Neural crest cell (in vitro differentiated cells): ENCODE data around the gene LRP8. TPM values are rescaled to one million over a fixed set of nuclear protein-coding genes. Genes with fewer than 3 reads are reported as not detected.
A peak's percentile ranks its signal among the peaks of the same experiment; 100 is the strongest.

Experiments used
- DNase-seq: peaks from one replicate; pipeline ENCODE4 v3.0.0; 2021; ENCODE audit warnings: low read depth, mixed read lengths, low spot score
- H3K27ac Mint-ChIP-seq: one replicate; pipeline ENCODE4 v1.8.0; 2021; ENCODE audit warnings: mild to moderate bottlenecking, mixed read lengths; ENCODE audit not compliant: unreplicated experiment
- H3K27me3 Mint-ChIP-seq: 2 replicates; pipeline ENCODE4 v1.8.0; 2021; ENCODE audit warnings: low read depth, mild to moderate bottlenecking, mixed read lengths
- H3K36me3 Mint-ChIP-seq: 2 replicates; pipeline ENCODE4 v1.8.0; 2021; ENCODE audit warnings: low read depth, mild to moderate bottlenecking, mixed read lengths
- H3K4me1 Mint-ChIP-seq: 2 replicates; pipeline ENCODE4 v1.8.0; 2021; ENCODE audit warnings: mixed read lengths
- H3K4me3 Mint-ChIP-seq: one replicate; pipeline ENCODE4 v1.8.0; 2021; ENCODE audit warnings: mild to moderate bottlenecking, mixed read lengths
- H3K9me3 Mint-ChIP-seq: 2 replicates; pipeline ENCODE4 v1.8.0; 2021; ENCODE audit warnings: mixed read lengths
- CTCF ChIP-seq: fragments of 200-600 bp; sonication (generic); conservative IDR thresholded peaks from 2 replicates; pipeline ENCODE4 v1.5.0; 2021; ENCODE audit warnings: antibody characterized with exemption, mild to moderate bottlenecking
- total RNA-seq: library from RNA; stranded (reverse); gene quantifications from 2 replicates; pipeline ENCODE4 v1.2.1, GENCODE V29; 2021

LRP8 gene
- total RNA-seq, 1 donor from 2014 or later: 49.7 TPM

- peak; percentile 79 for DNase-seq
- Mint-ChIP-seq H3K27ac (peak overlapping the region; percentile 98), H3K27me3 (no peaks in the 10 kb centered on the region), H3K36me3 (peaks cover 4% of the 10 kb centered on the region), H3K4me1 (peaks cover 44% of the 10 kb centered on the region), H3K9me3 (no peaks in the 10 kb centered on the region), H3K4me3 (peak overlapping the region; percentile 99)
- TF ChIP-seq CTCF: no peak
These were observed 1.7 kb downstream of the LRP8 start for GRCh38 chr1:53326088-53326597.

- Mint-ChIP-seq H3K4me3 (peak overlapping the region; percentile 99), H3K4me1 (peaks cover 47% of the 10 kb centered on the region), H3K36me3 (peaks cover 4% of the 10 kb centered on the region), H3K9me3 (no peaks in the 10 kb centered on the region), H3K27ac (peak overlapping the region; percentile 98), H3K27me3 (no peaks in the 10 kb centered on the region)
- no peak for DNase-seq
- no peak for TF ChIP-seq CTCF
These were observed 2.4 kb downstream of the LRP8 start for GRCh38 chr1:53325326-53326087.

- DNase-seq: no peak
- peaks cover 4% of the 10 kb centered on the region for H3K36me3 Mint-ChIP-seq
- no peaks in the 10 kb centered on the region for H3K27me3 Mint-ChIP-seq
- H3K9me3 Mint-ChIP-seq: no peaks in the 10 kb centered on the region
- peak overlapping the region; percentile 83 for H3K27ac Mint-ChIP-seq
- peaks cover 47% of the 10 kb centered on the region for H3K4me1 Mint-ChIP-seq
- peak overlapping the region; percentile 99 for H3K4me3 Mint-ChIP-seq
- no peak for TF ChIP-seq CTCF
These were observed 3.1 kb downstream of the LRP8 start for GRCh38 chr1:53324728-53325297.

DNA sequence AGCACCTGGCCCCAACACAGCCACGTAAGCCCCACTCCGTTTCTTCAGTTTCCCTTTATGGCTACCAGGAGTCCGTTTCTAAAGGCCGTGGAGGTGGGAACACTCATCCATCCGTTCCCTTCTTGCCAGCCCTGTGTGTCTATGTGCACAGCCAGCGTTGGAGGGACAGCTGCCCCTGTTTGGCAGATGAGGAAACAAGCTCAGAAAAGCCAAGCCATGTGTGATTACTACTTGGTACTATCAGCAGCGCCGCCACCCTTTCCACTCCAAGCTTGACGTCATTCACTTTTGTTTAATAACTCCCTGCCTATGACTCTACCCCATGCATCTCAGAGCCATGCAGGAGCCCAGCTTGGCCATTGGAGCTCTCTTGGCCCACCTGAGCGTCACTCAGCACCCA lies 3.5 kb downstream of the LRP8 start:
- Mint-ChIP-seq H3K27me3 (no peaks in the 10 kb centered on the region), H3K9me3 (no peaks in the 10 kb centered on the region), H3K36me3 (peaks cover 4% of the 10 kb centered on the region), H3K27ac (peak overlapping the region; percentile 83), H3K4me3 (peak overlapping the region; percentile 99), H3K4me1 (peaks cover 47% of the 10 kb centered on the region)
- TF ChIP-seq CTCF: no peak
- DNase-seq: no peak

GRCh38 chr1:53323316-53323715 lies 4.6 kb downstream of the LRP8 start:
- Mint-ChIP-seq H3K9me3 (no peaks in the 10 kb centered on the region), H3K36me3 (peaks cover 4% of the 10 kb centered on the region), H3K4me3 (peak overlapping the region; percentile 75), H3K4me1 (peaks cover 43% of the 10 kb centered on the region), H3K27me3 (no peaks in the 10 kb centered on the region), H3K27ac (no peak overlapping the region)
- no peak for TF ChIP-seq CTCF
- no peak for DNase-seq
